ENCODE data around the gene MED12. TPM values are rescaled to one million over a fixed set of nuclear protein-coding genes. Genes with fewer than 3 reads are reported as not detected.

MED12 gene
- total and polyA plus RNA-seq, 10 of the 15 experiments (the other 5 are each of a cell fraction or from before 2014, with no cell fraction given) = 0.68 to 28.5 (median 13.7) TPM

DNA sequence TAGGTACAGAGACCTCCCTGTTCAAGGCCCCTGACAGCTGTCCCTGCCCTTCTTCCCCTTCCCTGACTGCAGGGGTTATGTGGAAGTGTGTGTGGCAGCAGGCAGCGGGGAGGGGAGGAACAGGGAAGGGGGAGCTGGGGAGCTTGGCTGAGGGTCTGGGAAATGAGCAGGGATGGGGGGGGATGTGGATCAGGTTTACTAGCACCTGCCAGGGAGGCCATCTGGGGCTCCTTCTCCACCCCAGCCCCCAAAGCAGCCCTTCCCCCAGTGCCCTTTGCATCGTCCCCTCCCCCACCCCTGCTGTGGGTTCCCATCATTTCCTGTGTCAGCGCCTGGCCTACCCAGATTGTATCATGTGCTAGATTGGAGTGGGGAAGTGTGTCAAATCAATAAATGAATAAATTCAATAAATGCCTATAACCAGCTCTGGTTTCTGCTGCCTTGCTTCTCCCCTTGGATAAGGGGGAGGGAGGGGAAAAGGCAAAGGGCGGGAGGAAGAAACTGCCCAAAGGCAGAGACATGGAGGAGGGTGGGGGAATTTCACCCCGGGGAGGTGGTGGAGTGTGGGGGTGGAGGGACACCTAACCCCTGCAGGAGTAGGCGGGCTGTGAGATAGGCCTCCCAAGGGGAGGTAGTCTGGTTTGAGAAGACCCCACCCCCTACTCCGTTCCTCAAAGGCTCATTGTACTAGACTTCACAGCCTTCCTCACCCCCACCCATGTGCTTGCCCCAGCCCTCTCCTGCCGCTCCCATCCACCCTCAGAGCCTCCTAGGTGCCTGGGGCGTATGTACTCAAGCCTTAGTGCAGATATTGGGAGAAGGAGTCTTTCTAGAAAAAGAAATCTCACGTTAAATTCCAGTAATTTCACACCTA, 15.0 kb upstream of the MED12 start (continued):
- TF ChIP-seq ZNF687 (IDR thresholded peaks at IDR 0.05) (peak; percentile 17; the same call in 1 of the 2 replicates), IKZF2 (IDR thresholded peaks at IDR 0.05) (peak; percentile 49 to 70; a peak in 3 of 4 replicates), KDM1A (IDR thresholded peaks at IDR 0.05; ENCODE audit: borderline replicate concordance) (no peak), EZH2 (IDR thresholded peaks at IDR 0.05; ENCODE audit: borderline replicate concordance, control insufficient read depth, low read depth, low read length) (no peak), CHD4 (IDR thresholded peaks at IDR 0.05) (no peak), IKZF1 (conservative IDR thresholded peaks at IDR 0.05) (peak; percentile 36)

- Histone ChIP-seq H3K4me3 (no peak overlapping the region), H3K27ac (ENCODE audit: control insufficient read depth, insufficient read depth) (no peak overlapping the region), H3K27me3 (replicated peaks in 1 of 2; ENCODE audit: control insufficient read depth in 2 of 2, insufficient read depth in 2 of 2, low read length in 1 of 2) (no peaks in the 10 kb centered on the region), H3K36me3 (ENCODE audit: control insufficient read depth in 2 of 2, insufficient read depth in 2 of 2, low read length in 1 of 2) (no peaks in the 10 kb centered on the region; a peak in 1 of 4 replicates), H3K79me2 (ENCODE audit: control insufficient read depth, insufficient read depth, low read length) (peaks cover 28% of the 10 kb centered on the region), H3K4me2 (ENCODE audit: control insufficient read depth, insufficient read depth) (peak overlapping the region; percentile 7; the same call in 1 of the 2 replicates), H3K9ac (ENCODE audit: control insufficient read depth, insufficient read depth, low read length) (no peak overlapping the region), H3K9me3 (replicated peaks; ENCODE audit: control insufficient read depth, insufficient read depth, low read length) (no peaks in the 10 kb centered on the region; the same call in 2 of the 3 replicates), H4K20me1 (ENCODE audit: control insufficient read depth, insufficient read depth) (no peaks in the 10 kb centered on the region), H3K4me1 (ENCODE audit: control insufficient read depth, insufficient read depth, low read length) (peaks cover 3% of the 10 kb centered on the region; the same call in 1 of the 2 replicates), H2AFZ (ENCODE audit: control insufficient read depth, low read depth, low read length) (no peak overlapping the region)
- ChIA-PET SMC1A (ENCODE audit: uncharacterized antibody, unreplicated experiment) (interaction anchor here (0.6 to 1.0 kb wide), 2 partner anchors 23 to 502 kb away, joined by 3 read pairs; no protein-coding TSS in a partner anchor), CTCF (no interaction called here), POLR2A (interaction anchor here (0.6 to 5.8 kb wide), 3 partner anchors 12 to 428 kb away, joined by 4 to 34 read pairs (median 8); partner anchors contain the start of gene MED12), RAD21 (ENCODE audit: unreplicated experiment) (interaction anchor here (1.0 kb wide), 1 partner anchor 13 kb away, joined by 5 read pairs; the partner anchor contains the start of gene MED12)
- BruUV-seq (replicated peaks) = no TSS peak
- ATAC-seq (no peak), DNase-seq (ENCODE audit: low read depth, low spot score) (no peak), FAIRE-seq (no peak)
- intact Hi-C loops (cut with micrococcal nuclease; ENCODE audit: unreplicated experiment) (no loop called here), in situ Hi-C loops (cut with MboI) (no loop called here)
- TF ChIP-seq, protein P1, sequence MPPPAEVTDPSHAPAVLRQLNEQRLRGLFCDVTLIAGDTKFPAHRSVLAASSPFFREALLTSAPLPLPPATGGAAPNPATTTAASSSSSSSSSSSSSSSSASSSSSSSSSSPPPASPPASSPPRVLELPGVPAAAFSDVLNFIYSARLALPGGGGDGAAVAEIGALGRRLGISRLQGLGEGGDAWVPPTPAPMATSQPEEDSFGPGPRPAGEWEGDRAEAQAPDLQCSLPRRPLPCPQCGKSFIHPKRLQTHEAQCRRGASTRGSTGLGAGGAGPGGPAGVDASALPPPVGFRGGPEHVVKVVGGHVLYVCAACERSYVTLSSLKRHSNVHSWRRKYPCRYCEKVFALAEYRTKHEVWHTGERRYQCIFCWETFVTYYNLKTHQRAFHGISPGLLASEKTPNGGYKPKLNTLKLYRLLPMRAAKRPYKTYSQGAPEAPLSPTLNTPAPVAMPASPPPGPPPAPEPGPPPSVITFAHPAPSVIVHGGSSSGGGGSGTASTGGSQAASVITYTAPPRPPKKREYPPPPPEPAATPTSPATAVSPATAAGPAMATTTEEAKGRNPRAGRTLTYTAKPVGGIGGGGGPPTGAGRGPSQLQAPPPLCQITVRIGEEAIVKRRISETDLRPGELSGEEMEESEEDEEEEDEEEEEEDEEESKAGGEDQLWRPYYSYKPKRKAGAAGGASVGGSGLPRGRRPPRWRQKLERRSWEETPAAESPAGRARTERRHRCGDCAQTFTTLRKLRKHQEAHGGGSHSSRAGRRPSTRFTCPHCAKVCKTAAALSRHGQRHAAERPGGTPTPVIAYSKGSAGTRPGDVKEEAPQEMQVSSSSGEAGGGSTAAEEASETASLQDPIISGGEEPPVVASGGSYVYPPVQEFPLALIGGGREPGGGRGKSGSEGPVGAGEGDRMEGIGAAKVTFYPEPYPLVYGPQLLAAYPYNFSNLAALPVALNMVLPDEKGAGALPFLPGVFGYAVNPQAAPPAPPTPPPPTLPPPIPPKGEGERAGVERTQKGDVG (CRISPR knock-in tag; IDR thresholded peaks at IDR 0.05) = no peak
- TF ChIP-seq, protein P2, sequence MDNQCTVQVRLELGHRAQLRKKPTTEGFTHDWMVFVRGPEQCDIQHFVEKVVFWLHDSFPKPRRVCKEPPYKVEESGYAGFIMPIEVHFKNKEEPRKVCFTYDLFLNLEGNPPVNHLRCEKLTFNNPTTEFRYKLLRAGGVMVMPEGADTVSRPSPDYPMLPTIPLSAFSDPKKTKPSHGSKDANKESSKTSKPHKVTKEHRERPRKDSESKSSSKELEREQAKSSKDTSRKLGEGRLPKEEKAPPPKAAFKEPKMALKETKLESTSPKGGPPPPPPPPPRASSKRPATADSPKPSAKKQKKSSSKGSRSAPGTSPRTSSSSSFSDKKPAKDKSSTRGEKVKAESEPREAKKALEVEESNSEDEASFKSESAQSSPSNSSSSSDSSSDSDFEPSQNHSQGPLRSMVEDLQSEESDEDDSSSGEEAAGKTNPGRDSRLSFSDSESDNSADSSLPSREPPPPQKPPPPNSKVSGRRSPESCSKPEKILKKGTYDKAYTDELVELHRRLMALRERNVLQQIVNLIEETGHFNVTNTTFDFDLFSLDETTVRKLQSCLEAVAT (IDR thresholded peaks at IDR 0.05) = 0 out of 2 replicates have a peak, but pooled peaks have one; percentile 80
- WGBS (ENCODE audit: insufficient coverage, insufficient replicate concordance, low lambda C conversion rate, missing lambda C conversion rate) = 88% methylated on average over 3 of the region's 3 CpGs
Observed at GRCh38 chrX:71105628-71106027, 12.8 kb upstream of the MED12 start.
